Effector memory CD4-positive, alpha-beta T cell (primary cell): ENCODE measurements around the gene PIK3R4.

Experiments
- DNase-seq, 3 donors: peaks; one replicate each; pipeline ENCODE4 v3.0.0-alpha.2; 2020
- H3K27ac ChIP-seq: 2 replicates; pipeline ENCODE4 v1.7.0; 2013; ENCODE audit warnings: mild to moderate bottlenecking, low read length, moderate library complexity; ENCODE audit not compliant: insufficient read depth, poor library complexity, severe bottlenecking
- H3K27me3 ChIP-seq: replicated peaks from 2 replicates; pipeline ENCODE4 v1.7.0; 2013; ENCODE audit warnings: mild to moderate bottlenecking, low read length; ENCODE audit not compliant: insufficient read depth, control insufficient read depth, poor library complexity, severe bottlenecking
- H3K36me3 ChIP-seq: 2 replicates; pipeline ENCODE4 v1.7.0; 2013; ENCODE audit warnings: mild to moderate bottlenecking, low read length, moderate library complexity; ENCODE audit not compliant: control insufficient read depth, insufficient read depth
- H3K4me1 ChIP-seq: 2 replicates; pipeline ENCODE4 v1.7.0; 2013; ENCODE audit warnings: low read length, mild to moderate bottlenecking; ENCODE audit not compliant: control insufficient read depth, insufficient read depth, poor library complexity, severe bottlenecking
- H3K4me3 ChIP-seq: 2 replicates; pipeline ENCODE4 v1.7.0; 2013; ENCODE audit warnings: low read length, low read depth, mild to moderate bottlenecking; ENCODE audit not compliant: insufficient read depth, poor library complexity, severe bottlenecking
- H3K9me3 ChIP-seq: 2 replicates; pipeline ENCODE4 v1.7.0; 2013; ENCODE audit warnings: mild to moderate bottlenecking, low read length, moderate library complexity; ENCODE audit not compliant: control insufficient read depth

The PIK3R4 gene

DNA sequence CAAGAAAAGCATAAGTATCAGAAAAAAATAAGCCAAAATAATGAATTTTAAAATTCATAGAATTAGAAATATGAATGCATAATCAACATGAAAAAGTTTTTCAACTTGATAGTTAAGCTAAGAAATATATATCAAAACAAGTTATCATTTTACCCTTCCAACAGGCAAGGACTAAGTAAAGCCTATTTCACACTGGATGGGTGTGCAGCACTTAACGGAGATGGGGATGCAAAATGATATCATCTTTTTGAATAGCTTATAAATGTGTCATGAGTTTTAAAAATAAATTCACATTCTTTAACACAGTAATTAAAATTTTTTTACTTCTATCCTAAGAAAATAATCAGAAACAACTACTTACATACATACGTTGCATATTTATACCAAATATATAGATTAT, 20.9 kb downstream of the PIK3R4 start:
- no peak for DNase-seq
- Histone ChIP-seq H3K36me3 (peaks cover 10% of the 10 kb centered on the region), H3K4me3 (no peak overlapping the region), H3K9me3 (no peaks in the 10 kb centered on the region), H3K27me3 (no peaks in the 10 kb centered on the region), H3K27ac (no peak overlapping the region), H3K4me1 (no peaks in the 10 kb centered on the region)

GRCh38 chr3:130715616-130716015, 31.0 kb downstream of the PIK3R4 start:
- Histone ChIP-seq H3K4me1 (no peaks in the 10 kb centered on the region), H3K27ac (no peak overlapping the region), H3K9me3 (no peaks in the 10 kb centered on the region), H3K27me3 (no peaks in the 10 kb centered on the region), H3K4me3 (no peak overlapping the region), H3K36me3 (peaks cover 9% of the 10 kb centered on the region)
- no peak for DNase-seq

- Histone ChIP-seq H3K9me3 (no peaks in the 10 kb centered on the region), H3K36me3 (peaks cover 20% of the 10 kb centered on the region), H3K27ac (no peak overlapping the region), H3K4me1 (no peaks in the 10 kb centered on the region), H3K4me3 (no peak overlapping the region), H3K27me3 (no peaks in the 10 kb centered on the region)
- DNase-seq, result no peak
These were observed 33.8 kb downstream of the PIK3R4 start for GRCh38 chr3:130712718-130713423.

DNA sequence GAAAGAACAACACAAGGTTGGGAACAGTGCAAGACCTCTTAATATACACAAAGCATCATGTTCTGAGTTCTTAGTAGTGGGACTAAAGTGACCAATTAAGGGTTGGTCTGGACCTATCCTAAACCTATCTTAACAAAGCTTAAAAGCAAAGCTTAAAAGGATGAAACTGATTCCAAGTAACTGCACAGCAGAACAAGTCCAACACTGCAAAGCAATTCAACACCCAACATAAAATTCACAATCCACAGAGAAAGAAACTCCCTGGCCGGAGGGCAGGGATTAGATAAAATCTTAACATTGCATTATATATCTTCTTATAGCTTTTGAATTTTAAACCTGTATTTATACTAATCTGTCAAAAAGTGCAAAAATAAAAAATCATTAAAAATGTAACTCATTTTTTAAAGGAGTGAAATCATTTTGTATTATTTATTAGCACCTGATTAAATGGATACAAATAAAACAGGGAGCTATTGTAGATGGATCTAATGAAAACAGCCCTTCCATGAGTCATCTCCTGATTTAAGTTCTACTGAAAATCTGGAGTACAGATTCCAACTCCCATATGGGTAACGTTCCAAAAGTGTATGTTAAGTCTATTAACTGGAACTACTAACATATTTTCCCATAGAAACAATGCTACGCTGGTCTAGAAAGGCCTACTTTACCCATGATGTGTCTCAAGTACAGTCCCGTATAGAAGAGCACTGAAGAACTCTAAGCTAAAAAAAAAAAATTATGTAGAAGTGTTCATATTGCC, 34.9 kb downstream of the PIK3R4 start:
- peaks cover 19% of the 10 kb centered on the region for H3K36me3 ChIP-seq
- no peaks in the 10 kb centered on the region for H3K27me3 ChIP-seq
- no peak for DNase-seq
- H3K4me3 ChIP-seq, result no peak overlapping the region
- H3K4me1 ChIP-seq, result no peaks in the 10 kb centered on the region
- no peak overlapping the region for H3K27ac ChIP-seq
- no peaks in the 10 kb centered on the region for H3K9me3 ChIP-seq

DNA sequence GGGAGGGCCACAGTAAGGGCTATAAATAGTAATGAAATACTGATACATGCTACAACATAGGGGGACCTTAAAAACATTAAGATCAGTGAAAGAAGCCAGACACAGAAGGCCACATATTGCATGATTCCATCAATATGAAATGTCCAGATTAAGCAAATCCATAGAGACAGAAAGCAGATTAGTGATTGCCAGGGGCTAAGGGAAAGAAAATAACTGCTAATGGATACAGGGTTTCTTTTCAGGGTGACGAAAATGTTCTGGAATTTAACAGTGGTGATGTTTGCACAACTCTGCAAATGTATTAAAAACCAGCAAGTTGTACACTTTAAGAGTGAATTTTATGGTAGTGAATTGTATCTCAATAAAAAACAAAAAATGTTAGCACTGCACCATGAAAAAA, 37.0 kb downstream of the PIK3R4 start:
- Histone ChIP-seq H3K27ac (no peak overlapping the region), H3K9me3 (no peaks in the 10 kb centered on the region), H3K4me3 (no peak overlapping the region), H3K27me3 (no peaks in the 10 kb centered on the region), H3K36me3 (peaks cover 21% of the 10 kb centered on the region), H3K4me1 (no peaks in the 10 kb centered on the region)
- no peak for DNase-seq

- no peak for DNase-seq
- no peaks in the 10 kb centered on the region for H3K9me3 ChIP-seq
- no peak overlapping the region for H3K4me3 ChIP-seq
- no peaks in the 10 kb centered on the region for H3K4me1 ChIP-seq
- no peak overlapping the region for H3K27ac ChIP-seq
- no peaks in the 10 kb centered on the region for H3K27me3 ChIP-seq
- peaks cover 21% of the 10 kb centered on the region for H3K36me3 ChIP-seq
These were observed 38.6 kb downstream of the PIK3R4 start for GRCh38 chr3:130707902-130708601.

- peaks cover 21% of the 10 kb centered on the region for H3K36me3 ChIP-seq
- no peak overlapping the region for H3K4me3 ChIP-seq
These were observed 41.1 kb downstream of the PIK3R4 start for GRCh38 chr3:130705501-130705900.

GRCh38 chr3:130702985-130703384, 43.6 kb downstream of the PIK3R4 start:
- H3K27ac ChIP-seq, result no peak overlapping the region
- no peak overlapping the region for H3K4me3 ChIP-seq
- peaks cover 13% of the 10 kb centered on the region for H3K36me3 ChIP-seq
- no peak for DNase-seq
- no peaks in the 10 kb centered on the region for H3K4me1 ChIP-seq
- H3K27me3 ChIP-seq, result no peaks in the 10 kb centered on the region
- H3K9me3 ChIP-seq, result no peaks in the 10 kb centered on the region

More at GRCh38 chr3:130705501-130705900, 41.1 kb downstream of the PIK3R4 start:
- H3K27me3 ChIP-seq, result no peaks in the 10 kb centered on the region
- H3K4me1 ChIP-seq, result no peaks in the 10 kb centered on the region
- H3K27ac ChIP-seq, result no peak overlapping the region
- no peak for DNase-seq
- no peaks in the 10 kb centered on the region for H3K9me3 ChIP-seq

DNA sequence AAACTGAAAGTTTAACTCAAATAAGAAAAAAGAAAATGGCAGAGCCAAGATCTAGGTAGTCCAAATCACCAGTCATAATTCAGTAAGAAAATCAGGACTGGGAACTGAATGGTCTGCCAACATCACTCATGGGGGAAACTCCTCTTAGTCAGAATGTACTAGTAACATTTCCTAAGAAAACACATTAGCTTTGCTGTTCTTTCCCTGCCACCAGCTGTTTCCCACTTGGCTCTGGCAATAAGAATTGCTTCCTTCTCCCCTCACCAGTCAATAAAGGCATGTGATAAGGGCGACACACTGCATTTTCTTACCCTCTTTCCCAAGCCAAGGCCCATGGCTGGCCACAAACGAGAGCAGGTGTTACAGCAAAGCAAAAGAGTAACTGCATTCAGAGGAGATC, 46.1 kb downstream of the PIK3R4 start:
- H3K9me3 ChIP-seq, result no peaks in the 10 kb centered on the region
- H3K27ac ChIP-seq, result no peak overlapping the region
- no peaks in the 10 kb centered on the region for H3K27me3 ChIP-seq
- H3K4me1 ChIP-seq, result no peaks in the 10 kb centered on the region
- peaks cover 8% of the 10 kb centered on the region for H3K36me3 ChIP-seq
- H3K4me3 ChIP-seq, result no peak overlapping the region
- DNase-seq, result no peak

GRCh38 chr3:130699765-130700164, 46.9 kb downstream of the PIK3R4 start:
- Histone ChIP-seq H3K4me3 (no peak overlapping the region), H3K4me1 (no peaks in the 10 kb centered on the region), H3K9me3 (no peaks in the 10 kb centered on the region), H3K36me3 (peaks cover 4% of the 10 kb centered on the region), H3K27me3 (no peaks in the 10 kb centered on the region), H3K27ac (no peak overlapping the region)
- no peak for DNase-seq
